Osteocyte (in vitro differentiated cells): ENCODE data around the gene DGKD. TPM values are rescaled to one million over a fixed set of nuclear protein-coding genes. Genes with fewer than 3 reads are reported as not detected.
A peak's percentile ranks its signal among the peaks of the same experiment; 100 is the strongest.

ENCODE experiments used
- DNase-seq: peaks from one replicate; pipeline ENCODE4 v3.0.0; 2021; ENCODE audit warnings: mixed read lengths; ENCODE audit not compliant: unreplicated experiment; ENCODE audit errors: extremely low spot score
- H3K27ac Mint-ChIP-seq: one replicate; pipeline ENCODE4 v1.8.0; 2021; ENCODE audit warnings: mild to moderate bottlenecking, mixed read lengths; ENCODE audit not compliant: unreplicated experiment
- H3K27me3 Mint-ChIP-seq: one replicate; pipeline ENCODE4 v1.8.0; 2021; ENCODE audit warnings: mixed read lengths; ENCODE audit not compliant: unreplicated experiment
- H3K36me3 Mint-ChIP-seq: one replicate; pipeline ENCODE4 v1.8.0; 2021; ENCODE audit warnings: mixed read lengths; ENCODE audit not compliant: unreplicated experiment
- H3K4me1 Mint-ChIP-seq: one replicate; pipeline ENCODE4 v1.8.0; 2021; ENCODE audit warnings: mixed read lengths; ENCODE audit not compliant: unreplicated experiment
- H3K4me3 Mint-ChIP-seq: one replicate; pipeline ENCODE4 v1.8.0; 2021; ENCODE audit warnings: mild to moderate bottlenecking, moderate library complexity, mixed read lengths; ENCODE audit not compliant: unreplicated experiment
- H3K9me3 Mint-ChIP-seq: one replicate; pipeline ENCODE4 v1.8.0; 2021; ENCODE audit warnings: mixed read lengths; ENCODE audit not compliant: unreplicated experiment
- CTCF ChIP-seq: fragments of 200-600 bp; sonication (generic); IDR thresholded peaks from 2 replicates; pipeline ENCODE4 v1.5.0; 2021; ENCODE audit warnings: antibody characterized with exemption, mild to moderate bottlenecking, moderate library complexity
- total RNA-seq: library from RNA; stranded (reverse); gene quantifications from 2 replicates; pipeline ENCODE4 v1.2.1, GENCODE V29; 2021

DGKD gene
- total RNA-seq, 1 donor from 2014 or later, result 70.5 TPM

GRCh38 chr2:233422649-233423551, 68.6 kb downstream of the DGKD start:
- no peak overlapping the region for H3K4me3 Mint-ChIP-seq
- H3K9me3 Mint-ChIP-seq, result peaks cover 4% of the 10 kb centered on the region
- no peak for TF ChIP-seq CTCF
- DNase-seq, result no peak
- H3K27ac Mint-ChIP-seq, result peak overlapping the region; percentile 92
- H3K27me3 Mint-ChIP-seq, result no peaks in the 10 kb centered on the region
- peaks cover 12% of the 10 kb centered on the region for H3K36me3 Mint-ChIP-seq
- peaks cover 69% of the 10 kb centered on the region for H3K4me1 Mint-ChIP-seq

GRCh38 chr2:233423552-233423860, 69.2 kb downstream of the DGKD start:
- Mint-ChIP-seq H3K9me3 (peaks cover 4% of the 10 kb centered on the region), H3K4me1 (peaks cover 68% of the 10 kb centered on the region), H3K36me3 (peaks cover 12% of the 10 kb centered on the region), H3K27me3 (no peaks in the 10 kb centered on the region), H3K27ac (peak overlapping the region; percentile 38), H3K4me3 (no peak overlapping the region)
- TF ChIP-seq CTCF, result no peak
- peak; percentile 63 for DNase-seq

- H3K27ac Mint-ChIP-seq, result peak overlapping the region; percentile 59
- peaks cover 12% of the 10 kb centered on the region for H3K36me3 Mint-ChIP-seq
- TF ChIP-seq CTCF, result no peak
- peak; percentile 49 for DNase-seq
- H3K4me3 Mint-ChIP-seq, result no peak overlapping the region
- H3K4me1 Mint-ChIP-seq, result peaks cover 64% of the 10 kb centered on the region
- peaks cover 4% of the 10 kb centered on the region for H3K9me3 Mint-ChIP-seq
- H3K27me3 Mint-ChIP-seq, result no peaks in the 10 kb centered on the region
Observed at GRCh38 chr2:233424154-233424951, 70.1 kb downstream of the DGKD start.

- Mint-ChIP-seq H3K36me3 (peaks cover 13% of the 10 kb centered on the region), H3K27me3 (no peaks in the 10 kb centered on the region), H3K27ac (peak overlapping the region; percentile 15), H3K4me1 (peaks cover 57% of the 10 kb centered on the region), H3K4me3 (no peak overlapping the region), H3K9me3 (peaks cover 4% of the 10 kb centered on the region)
- DNase-seq, result peak; percentile 13
- no peak for TF ChIP-seq CTCF
Observed at GRCh38 chr2:233426619-233427342, 72.5 kb downstream of the DGKD start.
